Endothelial cell of umbilical vein (primary cell): Measurements from ENCODE around the gene CFD. TPM values are rescaled to one million over a fixed set of nuclear protein-coding genes. Genes with fewer than 3 reads are reported as not detected.

Experiments
- BruUV-seq: library from RNA; stranded (reverse); fragments of 400-500 nt; replicated peaks from 2 replicates; lab custom pipeline; 2021; lab: Mats Ljungman, UMichigan
- CTCF ChIA-PET: fragments of 300-600, 350-600 bp; sonication (Branson Sonifier 250); formaldehyde crosslinking; loops from one replicate; lab custom pipeline; 2021; ENCODE audit warnings: antibody characterized with exemption, inconsistent platforms; lab: Charles Lee
- POLR2A ChIA-PET: fragments of 300-600, 350-600 bp; sonication (Branson Sonifier 250); formaldehyde crosslinking; loops from one replicate; lab custom pipeline; 2021; ENCODE audit warnings: antibody characterized with exemption, inconsistent platforms; lab: Charles Lee
- DNase-seq: peaks from one replicate; pipeline ENCODE4 v3.0.0-alpha.2; 2011; ENCODE audit warnings: low read depth, low spot score
- FAIRE-seq: peaks from 2 replicates; lab custom pipeline; 2011; peaks lifted over from hg19 to GRCh38; lab: Jason Lieb, UNC
- H2AFZ ChIP-seq: 2 replicates; pipeline ENCODE4 v1.6.0; 2012; ENCODE audit warnings: low read depth, low read length, control low read depth, inconsistent platforms
- H3K27ac ChIP-seq: 2 replicates; pipeline ENCODE4 v1.5.1; 2011; ENCODE audit warnings: low read depth, mild to moderate bottlenecking, control low read depth, low read length, moderate library complexity; ENCODE audit not compliant: insufficient read depth
- H3K27me3 ChIP-seq, 2 experiments: 2 replicates each; pipeline versions ENCODE4 v1.6.0 to v1.6.1; 2011; ENCODE audit warnings: low read length in 2 of 2, mixed read lengths in 1 of 2; ENCODE audit not compliant: control insufficient read depth in 2 of 2, insufficient read depth in 2 of 2
- H3K36me3 ChIP-seq, 2 experiments: 2 replicates in 1 of 2; 3 replicates in 1 of 2; pipeline ENCODE4 v1.5.1; 2011; ENCODE audit warnings: low read length in 2 of 2, mild to moderate bottlenecking in 1 of 2, moderate library complexity in 1 of 2; ENCODE audit not compliant: control insufficient read depth in 2 of 2, insufficient read depth in 2 of 2; ENCODE audit errors: extremely low read depth in 1 of 2
- H3K4me1 ChIP-seq: 3 replicates; pipeline ENCODE4 v1.5.1; 2011; ENCODE audit warnings: mild to moderate bottlenecking, low read length; ENCODE audit not compliant: control insufficient read depth, insufficient read depth; ENCODE audit errors: extremely low read depth
- H3K4me2 ChIP-seq: 2 replicates; pipeline ENCODE4 v1.6.1; 2011; ENCODE audit warnings: low read length, control low read depth, mixed read lengths; ENCODE audit not compliant: insufficient read depth
- H3K4me3 ChIP-seq, 3 experiments: fragments of 200-600 bp in 1 of 3; sonication (generic), shearing (Covaris generic) in 1 of 3; replicated peaks in 1 of 3; 2 replicates each; pipeline ENCODE4 v1.5.1; 2011 to 2016; ENCODE audit warnings: control low read depth in 3 of 3, low read length in 3 of 3, mild to moderate bottlenecking in 2 of 3, inconsistent platforms in 1 of 3, low read depth in 1 of 3, moderate library complexity in 1 of 3; ENCODE audit not compliant: insufficient read depth in 1 of 3
- H3K79me2 ChIP-seq: 2 replicates; pipeline ENCODE4 v1.6.0; 2012; ENCODE audit warnings: low read length, inconsistent platforms; ENCODE audit not compliant: control insufficient read depth, insufficient read depth
- H3K9ac ChIP-seq: replicated peaks from 2 replicates; pipeline ENCODE3; 2011; ENCODE audit warnings: low read length, control low read depth; ENCODE audit not compliant: insufficient read depth; ENCODE audit errors: extremely low read depth
- H3K9me1 ChIP-seq: replicated peaks from 3 replicates; pipeline ENCODE4 v1.6.0; 2011; ENCODE audit warnings: mild to moderate bottlenecking, low read length; ENCODE audit not compliant: control insufficient read depth, insufficient read depth; ENCODE audit errors: extremely low read depth
- H3K9me3 ChIP-seq: replicated peaks from 2 replicates; pipeline ENCODE4 v1.5.1; 2012; ENCODE audit warnings: low read length, inconsistent platforms; ENCODE audit not compliant: control insufficient read depth, insufficient read depth
- H4K20me1 ChIP-seq: replicated peaks from 2 replicates; pipeline ENCODE3; 2011; ENCODE audit warnings: mild to moderate bottlenecking, low read length; ENCODE audit not compliant: control insufficient read depth, insufficient read depth; ENCODE audit errors: extremely low read depth
- EZH2 ChIP-seq: IDR thresholded peaks from 2 replicates; pipeline ENCODE4 v1.6.1; 2012; ENCODE audit warnings: borderline replicate concordance, low read depth, mild to moderate bottlenecking, moderate library complexity, low read length, inconsistent platforms; ENCODE audit not compliant: severe bottlenecking
- FOS ChIP-seq: IDR thresholded peaks from 2 replicates; pipeline ENCODE4 v1.6.1; 2011; ENCODE audit warnings: mild to moderate bottlenecking, low read length, moderate library complexity, borderline replicate concordance; ENCODE audit not compliant: insufficient read depth
- GATA2 ChIP-seq: IDR thresholded peaks from 2 replicates; pipeline ENCODE4 v1.7.0; 2011; ENCODE audit warnings: low read depth, mild to moderate bottlenecking, moderate library complexity, mixed read lengths, low read length; ENCODE audit not compliant: insufficient read length, insufficient read depth
- JUN ChIP-seq: IDR thresholded peaks from 2 replicates; pipeline ENCODE4 v1.6.1; 2011; ENCODE audit warnings: borderline replicate concordance, low read depth; ENCODE audit not compliant: insufficient read length, insufficient read depth
- MYC ChIP-seq: IDR thresholded peaks from one replicate; pipeline ENCODE4 v1.6.1; 2011; ENCODE audit warnings: mild to moderate bottlenecking, low read depth, low read length
- POLR2A ChIP-seq: IDR thresholded peaks from 2 replicates; pipeline ENCODE4 v1.6.1; 2012; ENCODE audit warnings: low read depth, mild to moderate bottlenecking, control low read depth, low read length
- POLR2AphosphoS5 ChIP-seq: IDR thresholded peaks from 2 replicates; pipeline ENCODE4 v1.6.1; 2012; ENCODE audit warnings: low read depth, mild to moderate bottlenecking, control low read depth, low read length, moderate library complexity; ENCODE audit not compliant: insufficient read depth
- dilution Hi-C: fragments of 300-500 bp; cut with MboI; formaldehyde crosslinking; loops from one replicate; pipeline ENCODE4 v1.15.0; 2019; ENCODE audit warnings: low sequenced_read_pairs; ENCODE audit not compliant: extremely low pct_ligation_motif_present
- intact Hi-C: fragments of 100-400 bp; cut with micrococcal nuclease; formaldehyde crosslinking; loops from one replicate; pipeline ENCODE4 v1.10.0; 2022
- polyA plus RNA-seq, 4 experiments: library from polyadenylated mRNA; depleted of rRNA in 3 of 4; stranded (reverse) in 3 of 4; unstranded in 1 of 4; fragments of >200 nt; gene quantifications; 2 replicates each; pipeline versions ENCODE4 v1.2.1 to v1.2.3, GENCODE V29; 2011 to 2012; ENCODE audit warnings: missing spikeins in 1 of 4
- total RNA-seq: library from RNA; stranded (reverse); gene quantifications from 2 replicates; pipeline ENCODE4 v1.2.3, GENCODE V29; 2021
- TF ChIP-seq, protein P1 (sequence below): IDR thresholded peaks from 2 replicates; pipeline ENCODE4 v1.6.1; 2011; ENCODE audit not compliant: insufficient read depth, insufficient read length
- TF ChIP-seq, protein P2 (sequence below), 2 donors: IDR thresholded peaks; 1 replicate in 1 of 2; 2 replicates in 1 of 2; pipeline ENCODE4 v1.5.1; 2011; ENCODE audit warnings: low read length in 2 of 2, mild to moderate bottlenecking in 2 of 2, moderate library complexity in 2 of 2, control low read depth in 1 of 2, inconsistent platforms in 1 of 2, low read depth in 1 of 2; ENCODE audit not compliant: insufficient read depth in 1 of 2; ENCODE audit errors: extremely low read depth in 1 of 2

The CFD gene
- total and polyA plus RNA-seq, 2 donors (not counting 3 experiments of a cell fraction or from before 2014, with no cell fraction given), result 0.25 to 0.40 TPM

DNA sequence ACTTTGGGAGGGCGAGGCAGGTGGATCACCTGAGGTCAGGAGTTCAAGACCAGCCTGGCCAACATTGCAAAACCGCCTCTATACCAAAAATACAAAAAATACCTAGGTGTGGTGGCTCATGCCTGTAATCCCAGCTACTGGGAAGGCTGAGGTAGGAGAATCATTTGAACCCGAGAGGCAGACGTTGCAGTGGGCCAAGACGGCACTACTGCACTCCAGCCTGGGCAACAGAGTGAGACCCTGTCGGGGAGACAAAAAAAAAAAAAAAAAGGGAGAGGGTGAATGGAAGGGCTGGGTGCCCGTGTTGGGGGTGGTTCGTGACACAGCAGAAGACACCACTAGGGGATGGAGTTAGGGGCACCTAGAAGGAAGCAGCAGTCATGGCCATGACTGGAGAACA, 10.8 kb downstream of the CFD start:
- no peak for FAIRE-seq
- CTCF ChIA-PET, result no interaction called here
- Histone ChIP-seq H2AFZ (no peak overlapping the region), H3K27ac (no peak overlapping the region), H3K27me3 (no peaks in the 10 kb centered on the region), H3K9me1 (no peaks in the 10 kb centered on the region), H3K4me3 (no peak overlapping the region), H3K9me3 (no peaks in the 10 kb centered on the region), H3K9ac (no peak overlapping the region), H3K79me2 (no peaks in the 10 kb centered on the region), H3K4me1 (peaks cover 9% of the 10 kb centered on the region), H3K4me2 (no peak overlapping the region), H3K36me3 (peaks cover 0 to 13% of the 10 kb centered on the region in 2 experiments), H4K20me1 (no peaks in the 10 kb centered on the region)
- DNase-seq, result no peak
- TF ChIP-seq MYC (no peak), GATA2 (no peak)
- POLR2A ChIA-PET, result no interaction called here
- intact Hi-C loops (no loop called here), dilution Hi-C loops (no loop called here)
- no TSS peak for BruUV-seq

DNA sequence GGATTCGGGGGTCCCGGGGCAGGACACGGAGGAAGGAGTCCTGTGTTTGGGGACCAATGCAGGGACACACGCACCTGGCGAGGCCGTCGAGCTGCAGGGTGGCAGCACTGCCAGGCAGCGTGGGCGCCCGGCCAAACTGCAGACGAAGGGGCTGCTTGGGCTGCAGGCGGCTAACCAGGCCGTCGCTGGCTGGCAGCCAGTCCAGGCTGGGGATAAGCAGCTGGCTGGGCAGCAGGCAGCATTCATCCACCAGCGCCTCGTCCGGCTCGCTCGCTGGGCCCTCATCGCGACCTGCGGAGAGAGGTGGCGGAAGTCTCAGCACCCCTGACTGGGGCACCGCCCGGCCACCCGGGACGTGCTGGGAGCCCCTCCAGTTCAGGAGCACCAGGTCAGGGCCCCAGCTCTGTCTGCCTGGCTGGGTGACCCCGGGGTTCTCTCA, 11.5 kb downstream of the CFD start:
- no peak overlapping the region for H2AFZ ChIP-seq
- ChIA-PET POLR2A (no interaction called here), CTCF (no interaction called here)

More for the DNA sequence above, 11.5 kb downstream of the CFD start:
- DNase-seq (no peak), FAIRE-seq (no peak)
- no peaks in the 10 kb centered on the region for H3K9me1 ChIP-seq
- dilution Hi-C loops, result no loop called here
- H3K27ac ChIP-seq, result no peak overlapping the region
- no peak overlapping the region for H3K4me3 ChIP-seq
- H3K9me3 ChIP-seq, result no peaks in the 10 kb centered on the region
- H3K4me1 ChIP-seq, result peaks cover 9% of the 10 kb centered on the region
- H3K36me3 ChIP-seq, result peaks cover 0 to 16% of the 10 kb centered on the region in 2 experiments
- TF ChIP-seq EZH2 (no peak), JUN (no peak), FOS (no peak), MYC (no peak), POLR2AphosphoS5 (no peak), POLR2A (no peak), GATA2 (no peak)
- TF ChIP-seq, protein P1, sequence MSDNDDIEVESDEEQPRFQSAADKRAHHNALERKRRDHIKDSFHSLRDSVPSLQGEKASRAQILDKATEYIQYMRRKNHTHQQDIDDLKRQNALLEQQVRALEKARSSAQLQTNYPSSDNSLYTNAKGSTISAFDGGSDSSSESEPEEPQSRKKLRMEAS, result no peak
- TF ChIP-seq, protein P2, sequence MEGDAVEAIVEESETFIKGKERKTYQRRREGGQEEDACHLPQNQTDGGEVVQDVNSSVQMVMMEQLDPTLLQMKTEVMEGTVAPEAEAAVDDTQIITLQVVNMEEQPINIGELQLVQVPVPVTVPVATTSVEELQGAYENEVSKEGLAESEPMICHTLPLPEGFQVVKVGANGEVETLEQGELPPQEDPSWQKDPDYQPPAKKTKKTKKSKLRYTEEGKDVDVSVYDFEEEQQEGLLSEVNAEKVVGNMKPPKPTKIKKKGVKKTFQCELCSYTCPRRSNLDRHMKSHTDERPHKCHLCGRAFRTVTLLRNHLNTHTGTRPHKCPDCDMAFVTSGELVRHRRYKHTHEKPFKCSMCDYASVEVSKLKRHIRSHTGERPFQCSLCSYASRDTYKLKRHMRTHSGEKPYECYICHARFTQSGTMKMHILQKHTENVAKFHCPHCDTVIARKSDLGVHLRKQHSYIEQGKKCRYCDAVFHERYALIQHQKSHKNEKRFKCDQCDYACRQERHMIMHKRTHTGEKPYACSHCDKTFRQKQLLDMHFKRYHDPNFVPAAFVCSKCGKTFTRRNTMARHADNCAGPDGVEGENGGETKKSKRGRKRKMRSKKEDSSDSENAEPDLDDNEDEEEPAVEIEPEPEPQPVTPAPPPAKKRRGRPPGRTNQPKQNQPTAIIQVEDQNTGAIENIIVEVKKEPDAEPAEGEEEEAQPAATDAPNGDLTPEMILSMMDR (IDR thresholded peaks at IDR 0.05; ENCODE audit: extremely low read depth in 1 of 2, insufficient read depth in 1 of 2, low read depth in 1 of 2, low read length in 2 of 2), result no peak
- intact Hi-C loops, result loop anchor here (1.0 kb wide), 1 partner anchor 38 kb away; no protein-coding TSS in a partner anchor
- no peaks in the 10 kb centered on the region for H4K20me1 ChIP-seq
- H3K4me2 ChIP-seq, result no peak overlapping the region
- no peak overlapping the region for H3K9ac ChIP-seq
- no peaks in the 10 kb centered on the region for H3K27me3 ChIP-seq
- no TSS peak for BruUV-seq
- H3K79me2 ChIP-seq, result no peaks in the 10 kb centered on the region
